HG03520 (cell line): ENCODE measurements around the gene RER1.
"Not testable (repeated sequence)": the region's sequence is repeated elsewhere in the genome, so short reads cannot be mapped to it uniquely, and the experiment has no call there.

Experiments used
- ATAC-seq: cut with Tn5 transposase; IDR thresholded peaks from one replicate; pipeline ENCODE4 v1.9.1; 2021; ENCODE audit warnings: mild to moderate bottlenecking, moderate library complexity; ENCODE audit not compliant: unreplicated experiment

The RER1 gene

GRCh38 chr1:2440346-2440745 is 48.7 kb downstream of the RER1 start:
- ATAC-seq: not testable (repeated sequence)

- ATAC-seq: no peak
Observed at GRCh38 chr1:2441746-2442145, 50.1 kb downstream of the RER1 start.

DNA sequence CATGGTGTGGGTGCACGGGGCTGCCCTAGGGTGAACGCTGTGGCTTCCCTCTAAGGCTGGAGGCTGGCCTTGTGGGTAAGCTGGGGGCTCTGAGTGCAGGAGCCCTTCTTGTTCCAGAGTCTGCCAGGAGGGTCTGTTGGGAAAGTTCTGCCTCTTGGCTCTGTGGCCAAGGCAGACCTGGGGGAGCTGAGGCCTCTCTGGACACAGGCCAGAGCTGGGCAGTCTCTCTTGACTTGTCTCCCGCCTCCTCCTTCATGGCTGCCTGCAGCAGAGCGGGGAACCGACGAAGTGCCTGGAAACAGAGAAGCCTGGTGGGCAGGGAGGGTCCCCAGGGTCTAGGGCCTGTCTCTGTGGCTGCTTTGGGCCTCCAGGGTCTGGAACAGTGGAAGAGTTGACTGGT is 51.0 kb downstream of the RER1 start:
- ATAC-seq: no peak

GRCh38 chr1:2443277-2444137 is 51.9 kb downstream of the RER1 start:
- no peak for ATAC-seq

GRCh38 chr1:2444138-2444591 is 52.5 kb downstream of the RER1 start:
- no peak for ATAC-seq

GRCh38 chr1:2445162-2445822 is 53.7 kb downstream of the RER1 start:
- no peak for ATAC-seq

- no peak for ATAC-seq
Observed at GRCh38 chr1:2445823-2446215, 54.2 kb downstream of the RER1 start.

- ATAC-seq: no peak
Observed at GRCh38 chr1:2446394-2446793, 54.8 kb downstream of the RER1 start.

GRCh38 chr1:2446861-2447260 is 55.2 kb downstream of the RER1 start:
- ATAC-seq: no peak

DNA sequence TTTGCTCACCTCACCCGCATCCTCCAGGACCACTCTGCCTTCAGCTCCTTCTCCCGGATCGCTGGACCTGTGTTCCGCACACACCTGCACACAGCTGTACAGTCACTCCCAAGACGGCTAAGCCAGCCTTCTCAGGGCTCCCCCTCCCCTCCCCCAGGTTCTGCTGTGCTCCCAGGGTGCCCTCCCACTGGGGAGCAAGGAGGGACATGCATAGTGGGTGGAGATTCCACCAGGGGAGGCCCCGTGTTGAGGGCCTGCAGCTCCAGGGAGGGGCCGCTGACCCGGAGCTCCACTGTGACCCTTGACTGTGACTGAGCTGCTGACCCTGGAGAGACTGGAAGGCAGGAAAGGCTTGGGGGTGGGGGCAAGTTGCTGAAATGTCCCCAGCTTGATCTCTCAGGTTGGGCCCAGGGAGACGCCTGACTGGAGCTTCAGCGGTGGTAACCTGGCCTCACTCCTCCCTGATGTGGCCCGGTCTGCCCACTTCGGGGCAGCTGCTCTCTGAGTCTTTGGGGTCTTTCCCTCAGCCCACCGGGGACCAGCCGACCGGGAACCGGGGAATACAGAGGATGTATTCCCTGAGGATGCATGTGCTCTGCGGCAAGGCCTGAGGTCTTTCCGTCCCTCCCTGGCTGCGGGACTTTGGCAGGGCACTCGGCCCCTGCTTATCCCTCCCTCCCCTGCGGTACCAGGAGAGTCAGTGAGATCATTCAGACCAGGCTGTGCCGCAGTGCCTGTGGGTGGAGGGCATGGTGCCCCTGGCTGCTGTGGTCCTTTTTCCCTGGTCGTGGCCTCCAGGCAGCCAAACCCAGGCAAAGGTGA is 55.8 kb downstream of the RER1 start:
- no peak for ATAC-seq

GRCh38 chr1:2448098-2448445 is 56.4 kb downstream of the RER1 start:
- ATAC-seq: no peak

GRCh38 chr1:2449636-2450454 is 58.2 kb downstream of the RER1 start:
- no peak for ATAC-seq

DNA sequence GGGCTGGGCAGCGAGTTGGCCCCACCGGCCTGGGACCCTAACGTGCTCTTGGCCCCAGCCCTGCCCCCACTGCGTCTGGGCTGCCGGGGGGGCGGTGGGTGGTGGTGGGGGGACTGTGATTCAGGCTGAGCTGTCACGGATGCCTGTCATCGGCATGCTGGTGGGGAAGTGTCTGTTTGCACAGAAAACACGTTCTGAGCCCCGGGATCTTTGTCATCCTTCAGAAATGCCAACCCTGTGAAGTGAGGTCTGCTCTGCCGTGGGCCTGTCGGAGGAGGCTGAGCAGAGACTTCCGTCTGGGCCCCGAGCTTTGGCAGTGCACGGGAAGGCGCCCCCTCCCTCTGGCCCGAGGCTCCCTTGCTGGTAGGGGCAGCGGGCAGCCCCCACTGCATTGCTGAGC is 60.1 kb downstream of the RER1 start:
- ATAC-seq: no peak

DNA sequence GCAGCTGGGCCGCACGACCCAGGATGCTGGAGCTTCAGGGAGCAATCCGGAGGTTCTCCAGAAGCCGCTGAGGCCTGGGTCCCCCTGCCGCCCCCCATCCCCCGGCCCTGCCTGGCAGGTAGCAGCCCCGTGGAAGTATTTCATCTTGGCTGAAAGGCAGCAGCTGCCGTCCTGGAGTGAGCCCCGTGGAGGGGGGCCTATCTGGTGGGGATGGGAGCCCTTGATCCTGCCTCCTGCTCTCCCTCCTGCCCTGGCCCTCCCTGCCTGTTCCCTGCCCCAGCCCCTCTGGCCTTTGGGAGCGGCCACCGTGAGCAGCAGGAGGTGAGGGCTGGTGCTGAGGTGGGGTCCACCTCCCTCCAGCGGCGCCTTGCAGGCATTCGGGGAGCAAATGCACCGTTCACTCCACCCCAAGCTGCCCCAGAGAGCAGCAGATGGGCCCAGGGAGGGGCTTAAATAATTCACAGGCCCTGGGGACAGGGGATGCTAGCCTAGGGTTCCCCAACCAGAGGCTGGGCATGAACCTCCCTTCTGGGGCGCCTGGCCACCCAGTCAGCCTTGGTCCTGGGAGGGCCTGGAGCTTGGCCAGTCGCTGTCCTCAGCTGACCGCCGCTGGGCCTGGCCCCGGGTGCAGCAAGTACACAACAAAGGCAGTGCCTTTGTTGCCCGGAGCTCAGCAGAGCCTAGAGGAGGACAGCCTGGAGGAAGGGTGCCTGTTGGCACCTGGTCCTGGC is 60.7 kb downstream of the RER1 start:
- no peak for ATAC-seq

DNA sequence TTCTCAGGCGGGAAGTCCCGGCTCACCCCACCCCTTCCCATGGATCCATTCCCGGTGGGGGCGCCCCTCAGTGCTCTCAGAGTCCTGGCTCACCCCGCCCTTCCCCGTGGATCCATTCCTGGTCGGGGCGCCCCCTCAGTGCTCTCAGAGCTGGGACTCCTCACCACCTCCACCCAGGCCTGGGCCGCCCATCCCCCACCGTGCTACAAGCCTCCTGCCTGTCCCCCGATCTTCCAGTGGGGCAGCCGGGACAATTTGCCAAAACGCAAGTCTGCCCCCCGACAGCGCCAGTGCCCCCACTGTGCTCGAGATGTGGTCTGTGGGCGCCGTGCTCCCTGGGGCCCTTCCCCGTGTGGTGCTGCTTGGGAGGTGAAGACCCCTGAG is 61.3 kb downstream of the RER1 start:
- no peak for ATAC-seq

- no peak for ATAC-seq
Observed at GRCh38 chr1:2454227-2454626, 62.6 kb downstream of the RER1 start.
